GM21381 (cell line): ENCODE measurements around the gene DHX16.

Experiments
- ATAC-seq: cut with Tn5 transposase; IDR thresholded peaks from one replicate; pipeline ENCODE4 v1.9.1; 2021; ENCODE audit warnings: mild to moderate bottlenecking, moderate library complexity; ENCODE audit not compliant: unreplicated experiment

Gene DHX16

DNA sequence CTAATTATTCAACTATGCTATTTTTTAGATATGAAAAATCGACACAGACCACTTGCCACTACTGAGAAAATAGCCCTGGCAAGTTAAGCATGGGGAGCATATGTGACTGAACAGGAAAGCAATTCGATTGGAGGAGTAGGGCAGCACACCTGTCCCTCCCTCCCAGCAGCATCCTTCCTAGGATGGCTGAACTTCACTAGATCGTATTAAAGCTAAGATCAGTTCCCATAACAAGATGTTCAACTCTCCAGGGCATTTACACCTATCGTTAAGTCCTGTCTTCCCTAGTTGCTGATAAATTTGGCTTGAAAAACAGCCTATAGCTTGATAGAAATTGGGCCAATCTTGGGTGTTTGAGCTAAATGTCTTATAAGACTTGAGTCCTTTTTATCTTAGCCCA lies 62.7 kb downstream of the DHX16 start:
- no peak for ATAC-seq

DNA sequence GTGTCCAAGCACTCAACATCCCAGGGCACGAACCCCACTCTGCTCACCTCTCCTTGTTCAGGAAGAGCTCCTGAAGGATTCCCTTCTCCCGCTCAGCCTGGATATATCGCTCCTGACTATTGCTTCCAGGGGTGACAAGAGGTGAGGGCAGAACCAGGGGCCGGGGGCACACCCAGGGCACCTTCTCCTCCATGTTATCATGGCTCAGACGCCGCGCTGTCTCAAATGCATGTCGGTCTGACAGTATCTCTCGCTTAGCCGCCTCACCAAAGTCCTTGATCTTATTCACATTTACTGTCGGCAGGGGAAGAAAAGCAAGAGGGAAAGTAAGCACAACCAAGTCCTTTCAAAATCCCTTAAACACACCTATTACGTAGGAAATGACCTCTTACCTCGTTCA lies 68.8 kb downstream of the DHX16 start:
- ATAC-seq: no peak
